HG02885 (cell line): ENCODE results near the gene DNAJC1.
"Not testable (repeated sequence)": the region's sequence is repeated elsewhere in the genome, so short reads cannot be mapped to it uniquely, and the experiment has no call there.

Experiments used
- ATAC-seq: cut with Tn5 transposase; IDR thresholded peaks from one replicate; pipeline ENCODE4 v1.9.1; 2021; ENCODE audit warnings: mild to moderate bottlenecking; ENCODE audit not compliant: unreplicated experiment, poor library complexity

DNAJC1 gene

GRCh38 chr10:21919906-21920305, 83.6 kb downstream of the DNAJC1 start:
- no peak for ATAC-seq

- ATAC-seq: no peak
These were observed 84.4 kb downstream of the DNAJC1 start for GRCh38 chr10:21919117-21919516.

GRCh38 chr10:21912625-21913024, 90.9 kb downstream of the DNAJC1 start:
- no peak for ATAC-seq

DNA sequence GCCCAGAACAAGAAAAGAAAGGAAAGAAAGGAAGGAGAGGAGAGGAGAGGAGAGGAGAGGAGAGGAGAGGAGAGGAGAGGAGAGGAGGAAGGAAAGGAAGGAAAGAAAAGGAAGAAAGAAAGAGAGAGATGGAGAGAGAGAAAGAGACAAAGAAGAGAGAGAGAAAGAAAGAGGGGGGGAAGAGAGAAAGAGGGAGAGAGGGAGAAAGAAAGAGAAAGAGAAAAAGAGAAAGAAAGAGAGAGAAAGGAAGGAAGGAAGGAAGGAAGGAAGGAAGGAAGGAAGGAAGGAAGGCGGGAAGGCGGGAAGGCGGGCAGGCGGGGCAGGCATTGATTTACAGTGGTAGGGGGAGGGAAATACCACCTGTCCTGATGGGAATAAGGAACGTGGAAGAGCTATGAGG, 92.7 kb downstream of the DNAJC1 start:
- ATAC-seq: no peak

DNA sequence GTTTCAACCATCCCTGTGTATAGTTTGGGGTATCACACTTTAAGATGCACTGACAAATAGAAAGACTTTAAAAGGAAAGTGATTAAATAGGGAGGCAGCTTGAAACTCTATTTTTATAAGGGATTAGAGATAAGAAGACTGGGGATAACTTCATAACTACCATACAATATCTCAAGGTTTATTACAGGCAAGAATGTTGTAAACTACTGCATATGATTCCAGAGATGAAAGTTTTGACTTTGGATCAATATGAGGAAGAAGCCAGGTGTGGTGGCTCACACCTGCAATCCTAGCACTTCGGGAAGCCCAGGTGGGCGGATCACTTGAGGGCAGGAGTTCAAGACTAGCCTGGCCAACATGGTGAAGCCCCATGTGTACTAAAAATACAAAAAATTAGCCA, 96.1 kb downstream of the DNAJC1 start:
- ATAC-seq: no peak

DNA sequence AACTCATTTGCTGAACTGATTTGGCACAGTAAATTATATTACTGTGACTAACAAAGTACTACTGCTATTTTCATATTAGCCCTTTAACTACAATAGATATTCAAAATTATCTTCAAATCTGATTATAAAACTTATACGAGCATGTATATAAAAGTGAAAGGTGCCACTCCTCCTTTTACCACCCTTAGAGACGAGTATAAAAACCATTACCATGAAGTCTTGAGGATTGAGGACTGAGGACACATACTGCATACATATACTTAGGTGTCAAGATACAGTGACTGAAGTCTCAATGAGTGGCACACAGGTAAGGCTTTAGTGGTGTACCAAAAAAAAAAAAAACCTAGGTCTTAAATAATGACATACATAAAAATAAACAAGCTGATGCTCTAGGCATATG, 98.6 kb downstream of the DNAJC1 start:
- no peak for ATAC-seq

DNA sequence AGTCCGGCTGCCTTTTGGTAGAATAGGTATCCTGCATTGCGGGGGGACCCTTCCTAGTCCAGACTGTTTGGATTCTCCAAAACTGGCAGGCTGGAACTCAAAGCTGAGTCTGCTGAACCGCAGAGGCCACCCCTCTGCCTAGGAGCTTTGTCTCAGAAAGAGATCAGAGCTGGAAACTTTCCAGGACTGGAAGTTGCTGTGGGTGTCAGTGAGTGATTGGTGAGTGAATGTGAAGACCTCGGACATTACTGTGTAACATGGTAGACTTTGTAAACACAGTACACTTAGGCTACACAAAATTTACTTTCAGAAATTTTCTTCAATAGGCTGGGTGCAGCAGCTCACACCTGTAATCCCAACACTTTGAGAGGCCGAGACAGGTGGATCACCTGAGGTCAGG, 103.8 kb downstream of the DNAJC1 start:
- no peak for ATAC-seq

DNA sequence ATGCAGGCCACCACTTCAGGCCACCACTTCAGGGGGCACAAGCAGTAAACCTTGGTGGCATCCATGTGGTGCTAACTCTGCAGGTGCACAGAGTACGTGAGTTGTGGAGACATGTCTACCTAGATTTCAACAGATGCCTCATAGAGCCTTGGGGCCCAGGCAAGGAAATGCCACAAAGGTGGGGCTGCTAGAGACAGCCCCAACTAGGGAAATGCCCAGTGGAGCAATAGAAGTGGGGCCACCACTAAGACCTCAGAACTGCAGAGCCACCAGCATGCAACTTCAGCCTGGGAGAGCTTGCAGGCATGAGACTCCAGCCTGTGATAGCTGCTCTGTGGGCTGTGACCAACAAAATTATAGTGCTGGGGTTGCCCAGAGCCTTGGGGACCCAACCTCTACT, 107.6 kb downstream of the DNAJC1 start:
- ATAC-seq: no peak

DNA sequence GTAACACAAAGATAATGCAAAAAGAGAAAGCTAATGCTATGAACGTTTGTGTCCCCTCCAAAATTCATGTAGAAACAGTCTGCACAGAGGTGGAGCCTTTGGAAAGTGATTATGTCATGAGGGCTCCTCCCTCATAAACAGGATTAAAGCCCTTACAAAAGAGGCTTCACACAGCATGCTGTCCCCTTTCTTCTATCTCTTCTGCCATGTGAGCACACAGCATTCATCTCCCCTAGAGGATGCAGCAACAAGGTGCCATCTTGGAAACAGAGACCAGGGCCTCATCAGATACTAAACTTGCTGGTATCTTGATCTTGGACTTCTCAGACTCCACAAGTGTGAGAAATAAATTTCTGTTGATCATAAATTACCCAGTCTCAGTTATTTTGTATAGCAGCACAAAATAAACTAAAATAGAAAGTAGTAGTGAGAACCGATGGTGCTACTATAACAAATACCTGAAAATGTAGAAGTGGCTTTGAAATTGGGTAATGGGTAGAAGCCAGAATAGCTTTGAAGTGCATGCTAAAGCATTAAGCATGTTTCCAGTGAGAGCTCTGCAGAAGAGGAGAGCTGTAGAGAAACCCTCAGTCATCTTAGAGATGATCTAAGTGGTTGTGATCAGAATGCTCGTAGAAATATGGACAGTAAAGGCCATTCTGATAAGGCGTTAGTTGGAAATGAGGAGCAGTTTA, 108.7 kb downstream of the DNAJC1 start:
- no peak for ATAC-seq

GRCh38 chr10:21891439-21891838, 112.1 kb downstream of the DNAJC1 start:
- ATAC-seq: no peak

DNA sequence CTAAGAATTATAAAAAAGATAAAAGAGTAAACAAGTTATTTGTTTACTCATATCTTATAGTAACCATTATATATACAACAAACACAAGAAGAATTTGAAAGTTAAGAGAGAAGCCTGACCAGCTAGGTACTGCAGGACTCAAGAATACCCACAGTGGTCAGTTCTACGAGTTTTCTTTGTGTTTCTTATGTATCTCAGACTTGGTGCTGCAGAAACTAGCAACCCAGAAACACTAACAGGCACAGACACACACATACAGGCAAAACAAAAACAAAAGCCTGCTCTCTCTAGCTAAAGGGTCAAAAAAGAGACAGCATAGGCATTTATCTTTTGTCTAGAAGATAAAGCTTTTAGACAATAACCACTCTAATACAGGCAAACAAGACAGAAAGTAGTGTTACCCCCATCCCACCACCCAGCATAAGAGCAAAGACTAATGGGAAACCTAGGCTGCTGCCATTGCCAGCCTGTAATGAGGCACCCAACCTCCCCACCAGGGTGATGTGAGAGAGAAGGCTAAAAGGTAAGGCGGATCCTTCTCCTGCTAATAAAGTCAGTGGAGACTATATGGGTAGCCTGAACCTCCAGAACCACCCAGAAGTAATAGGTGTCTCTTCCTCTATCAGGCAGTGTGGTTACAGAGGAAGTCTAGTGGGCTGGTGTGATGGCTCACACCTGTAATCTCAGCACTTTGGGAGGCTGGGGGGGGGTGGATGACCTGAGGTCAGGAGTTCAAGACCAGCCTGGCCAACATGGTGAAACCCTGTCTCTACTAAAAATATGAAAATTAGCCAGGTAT, 113.9 kb downstream of the DNAJC1 start:
- no peak for ATAC-seq

DNA sequence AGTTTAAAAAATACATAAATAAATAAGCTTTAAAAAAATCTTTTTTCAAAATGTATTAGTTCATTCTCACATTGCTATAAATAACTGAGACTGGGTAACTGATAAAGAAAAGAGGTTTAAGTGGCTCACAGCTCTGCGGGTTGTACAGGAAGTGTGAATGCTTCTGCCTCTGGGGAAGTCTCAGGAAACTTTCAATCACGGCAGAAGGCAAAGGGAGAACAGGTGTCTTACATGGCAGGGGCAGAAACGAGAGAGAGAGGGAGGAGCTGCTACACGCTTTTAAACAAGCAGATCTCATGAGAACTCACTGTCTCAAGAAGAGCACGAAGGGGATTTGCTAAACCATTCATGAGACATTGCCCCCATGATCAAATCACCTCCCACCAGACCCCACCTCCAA, 114.6 kb downstream of the DNAJC1 start:
- peak; percentile 98 for ATAC-seq

GRCh38 chr10:21885940-21886339, 117.6 kb downstream of the DNAJC1 start:
- ATAC-seq: peak; percentile 25

DNA sequence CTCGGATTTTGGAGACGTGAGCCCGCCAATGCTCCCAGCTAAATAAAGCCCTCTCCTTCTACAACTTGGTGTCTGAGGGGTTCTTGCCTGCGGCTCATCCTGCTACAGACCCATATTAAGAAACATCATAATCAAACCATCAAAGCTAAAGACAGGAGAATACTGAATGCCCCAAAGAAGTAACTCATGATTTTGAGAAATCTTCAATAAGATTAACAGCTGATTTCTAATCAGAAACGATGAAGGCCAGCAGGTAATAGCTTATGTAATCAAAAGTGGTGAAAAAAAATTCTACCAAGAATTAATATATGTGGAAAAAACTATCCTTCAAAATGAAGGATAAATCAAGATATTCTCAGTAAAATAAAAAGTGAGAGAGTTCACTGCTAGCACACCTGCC, 130.3 kb downstream of the DNAJC1 start:
- ATAC-seq: no peak

- not testable (repeated sequence) for ATAC-seq
These were observed 130.8 kb downstream of the DNAJC1 start for GRCh38 chr10:21872771-21873170.

- no peak for ATAC-seq
These were observed 132.7 kb downstream of the DNAJC1 start for GRCh38 chr10:21870849-21871248.

GRCh38 chr10:21869087-21869486, 134.4 kb downstream of the DNAJC1 start:
- ATAC-seq: not testable (repeated sequence)

DNA sequence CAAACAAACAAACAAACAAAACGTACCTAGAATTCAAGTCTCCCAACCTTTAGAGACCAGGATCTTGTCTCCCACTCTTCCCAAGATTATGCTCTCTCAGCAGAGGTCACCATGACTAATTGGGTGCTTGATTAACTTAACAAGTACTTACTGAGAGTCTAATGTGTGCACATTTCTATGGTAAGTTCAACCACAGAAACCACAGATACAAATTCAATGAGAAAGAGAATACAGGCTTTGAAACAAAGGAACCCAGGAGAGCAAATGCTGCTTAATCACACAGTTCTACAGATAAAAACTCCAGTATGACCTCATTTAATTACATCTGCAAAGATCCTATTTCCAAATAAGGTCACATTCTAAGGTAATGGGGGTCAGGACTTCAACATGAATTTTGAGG, 142.8 kb downstream of the DNAJC1 start:
- no peak for ATAC-seq

- no peak for ATAC-seq
These were observed 145.1 kb downstream of the DNAJC1 start for GRCh38 chr10:21858455-21858854.

DNA sequence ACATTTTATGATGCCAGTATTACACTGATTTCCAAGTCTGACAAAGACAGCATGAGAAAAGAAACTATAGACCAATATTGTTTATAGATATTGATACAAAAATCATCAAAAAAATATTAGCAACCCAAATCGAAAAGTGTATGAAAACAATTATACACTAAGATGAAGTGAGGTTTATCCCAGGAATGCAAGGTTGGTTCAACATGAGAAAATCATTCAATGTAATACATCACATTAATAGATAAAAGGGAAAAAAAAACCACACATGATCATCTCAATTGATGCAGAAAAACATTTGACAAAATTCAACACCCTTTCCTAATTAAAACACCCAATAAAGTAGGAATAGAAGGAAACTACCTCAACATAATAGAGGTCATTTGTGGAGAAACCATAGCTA, 153.9 kb downstream of the DNAJC1 start:
- ATAC-seq: no peak

DNA sequence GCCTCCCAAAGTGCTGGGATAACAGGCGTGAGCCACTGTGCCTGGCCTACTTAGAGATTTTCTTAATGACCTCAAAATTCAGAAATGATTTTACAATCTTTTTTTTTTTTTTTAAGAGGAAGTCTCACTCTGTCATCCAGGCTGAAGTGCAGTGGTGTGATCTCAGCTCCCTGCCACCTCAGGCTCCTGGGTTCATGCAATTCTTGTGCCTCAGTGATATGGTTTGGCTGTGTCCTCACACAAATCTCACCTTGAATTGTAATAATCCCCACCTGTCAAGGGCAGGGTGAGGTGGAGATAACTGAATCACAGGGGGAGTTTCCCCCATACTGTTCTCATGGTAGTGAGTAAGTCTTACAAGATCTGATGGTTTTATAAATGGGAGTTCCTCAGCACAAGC, 159.9 kb downstream of the DNAJC1 start:
- no peak for ATAC-seq

- ATAC-seq: not testable (repeated sequence)
These were observed 162.3 kb downstream of the DNAJC1 start for GRCh38 chr10:21841273-21841672.
